ENCODE results near the gene GJE1. TPM values are rescaled to one million over a fixed set of nuclear protein-coding genes. Genes with fewer than 3 reads are reported as not detected.

GJE1 gene
- total RNA-seq, 1 experiment from 2014 or later: not detected

DNA sequence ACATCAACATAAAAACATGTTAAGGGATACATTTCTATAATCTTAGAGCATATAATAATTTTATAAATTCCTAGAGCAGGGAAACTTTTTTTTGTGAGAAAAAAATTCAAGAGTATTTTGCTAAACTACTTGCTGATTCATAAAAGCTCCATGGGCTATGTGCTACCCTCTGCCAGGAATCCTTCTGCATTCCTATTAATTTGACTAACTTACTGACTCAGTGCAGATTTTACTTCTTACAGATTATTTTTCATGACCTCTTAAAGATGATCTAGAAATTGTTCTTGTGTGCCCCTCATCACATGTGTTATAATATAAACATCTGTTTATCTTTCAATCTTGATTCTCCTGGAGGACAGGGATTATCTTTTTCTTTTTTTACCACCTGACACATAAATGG is 20.0 kb downstream of the GJE1 start:
- DNase-seq: no peak
- peaks cover 12% of the 10 kb centered on the region; the same call in 1 of the 2 replicates for H3F3A ChIP-seq (ENCODE audit: insufficient read depth, low read depth)
- no peaks in the 10 kb centered on the region for H3K36me3 ChIP-seq (ENCODE audit: low read depth)
- no peaks in the 10 kb centered on the region for H3K27me3 ChIP-seq (ENCODE audit: insufficient read depth, low read depth)
- TF ChIP-seq, protein P1, sequence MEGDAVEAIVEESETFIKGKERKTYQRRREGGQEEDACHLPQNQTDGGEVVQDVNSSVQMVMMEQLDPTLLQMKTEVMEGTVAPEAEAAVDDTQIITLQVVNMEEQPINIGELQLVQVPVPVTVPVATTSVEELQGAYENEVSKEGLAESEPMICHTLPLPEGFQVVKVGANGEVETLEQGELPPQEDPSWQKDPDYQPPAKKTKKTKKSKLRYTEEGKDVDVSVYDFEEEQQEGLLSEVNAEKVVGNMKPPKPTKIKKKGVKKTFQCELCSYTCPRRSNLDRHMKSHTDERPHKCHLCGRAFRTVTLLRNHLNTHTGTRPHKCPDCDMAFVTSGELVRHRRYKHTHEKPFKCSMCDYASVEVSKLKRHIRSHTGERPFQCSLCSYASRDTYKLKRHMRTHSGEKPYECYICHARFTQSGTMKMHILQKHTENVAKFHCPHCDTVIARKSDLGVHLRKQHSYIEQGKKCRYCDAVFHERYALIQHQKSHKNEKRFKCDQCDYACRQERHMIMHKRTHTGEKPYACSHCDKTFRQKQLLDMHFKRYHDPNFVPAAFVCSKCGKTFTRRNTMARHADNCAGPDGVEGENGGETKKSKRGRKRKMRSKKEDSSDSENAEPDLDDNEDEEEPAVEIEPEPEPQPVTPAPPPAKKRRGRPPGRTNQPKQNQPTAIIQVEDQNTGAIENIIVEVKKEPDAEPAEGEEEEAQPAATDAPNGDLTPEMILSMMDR (conservative IDR thresholded peaks at IDR 0.05): no peak
- no peak for TF ChIP-seq EZH2 (IDR thresholded peaks at IDR 0.05; ENCODE audit: low read depth)
- POLR2A ChIA-PET (ENCODE audit: unreplicated experiment): no interaction called here
- BruUV-seq (replicated peaks): no TSS peak
- H3K4me2 ChIP-seq: no peak overlapping the region
- H3K9me3 ChIP-seq (ENCODE audit: insufficient read depth, low read depth): no peaks in the 10 kb centered on the region
- CTCF ChIA-PET: no interaction called here
- H3K4me3 ChIP-seq: no peak overlapping the region
- peaks cover 99% of the 10 kb centered on the region for H3K79me2 ChIP-seq (ENCODE audit: low read depth)
- H4K20me1 ChIP-seq (ENCODE audit: insufficient read depth): peaks cover 29% of the 10 kb centered on the region
- H2AFZ ChIP-seq: no peak overlapping the region
- intact Hi-C loops (cut with micrococcal nuclease; ENCODE audit: unreplicated experiment): no loop called here
- H3K9me2 ChIP-seq (ENCODE audit: insufficient read depth): no peaks in the 10 kb centered on the region
- H3K4me1 ChIP-seq (replicated peaks; ENCODE audit: insufficient read depth): peaks cover 10% of the 10 kb centered on the region; the same call in 1 of the 2 replicates
- no peak overlapping the region for H3K27ac ChIP-seq

DNA sequence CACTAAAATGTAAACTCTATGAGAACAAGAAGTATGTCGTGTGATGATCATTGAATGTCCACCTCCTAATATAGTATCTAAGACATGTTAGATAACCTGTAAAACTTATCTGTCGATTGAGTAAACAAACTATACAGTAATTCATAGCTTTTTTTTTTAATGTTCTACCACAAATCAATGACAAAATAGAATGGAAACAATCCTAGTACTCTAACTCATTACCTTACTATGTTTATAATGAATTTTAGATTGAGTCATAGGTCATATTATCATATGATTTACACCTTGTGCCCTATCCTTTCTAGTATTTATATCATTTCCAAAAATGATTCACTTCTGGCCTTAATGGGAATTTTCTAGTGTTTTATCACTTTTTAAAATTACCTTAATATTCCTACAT is 20.5 kb downstream of the GJE1 start:
- H3K4me2 ChIP-seq: no peak overlapping the region
- ChIA-PET CTCF (no interaction called here), POLR2A (ENCODE audit: unreplicated experiment) (no interaction called here)
- H4K20me1 ChIP-seq (ENCODE audit: insufficient read depth): peaks cover 29% of the 10 kb centered on the region
- H3K9me3 ChIP-seq (ENCODE audit: insufficient read depth, low read depth): no peaks in the 10 kb centered on the region
- peaks cover 99% of the 10 kb centered on the region for H3K79me2 ChIP-seq (ENCODE audit: low read depth)
- no TSS peak for BruUV-seq (replicated peaks)
- intact Hi-C loops (cut with micrococcal nuclease; ENCODE audit: unreplicated experiment): no loop called here
- H3K27ac ChIP-seq: no peak overlapping the region
- peaks cover 6% of the 10 kb centered on the region; the same call in 1 of the 2 replicates for H3K4me1 ChIP-seq (replicated peaks; ENCODE audit: insufficient read depth)
- H3K9me2 ChIP-seq (ENCODE audit: insufficient read depth): no peaks in the 10 kb centered on the region
- peaks cover 12% of the 10 kb centered on the region; the same call in 1 of the 2 replicates for H3F3A ChIP-seq (ENCODE audit: insufficient read depth, low read depth)
- TF ChIP-seq EZH2 (IDR thresholded peaks at IDR 0.05; ENCODE audit: low read depth): no peak
- TF ChIP-seq, protein P1 (conservative IDR thresholded peaks at IDR 0.05): no peak
- DNase-seq: no peak
- no peak overlapping the region for H2AFZ ChIP-seq
- no peaks in the 10 kb centered on the region for H3K36me3 ChIP-seq (ENCODE audit: low read depth)
- no peaks in the 10 kb centered on the region for H3K27me3 ChIP-seq (ENCODE audit: insufficient read depth, low read depth)
- H3K4me3 ChIP-seq: no peak overlapping the region

DNA sequence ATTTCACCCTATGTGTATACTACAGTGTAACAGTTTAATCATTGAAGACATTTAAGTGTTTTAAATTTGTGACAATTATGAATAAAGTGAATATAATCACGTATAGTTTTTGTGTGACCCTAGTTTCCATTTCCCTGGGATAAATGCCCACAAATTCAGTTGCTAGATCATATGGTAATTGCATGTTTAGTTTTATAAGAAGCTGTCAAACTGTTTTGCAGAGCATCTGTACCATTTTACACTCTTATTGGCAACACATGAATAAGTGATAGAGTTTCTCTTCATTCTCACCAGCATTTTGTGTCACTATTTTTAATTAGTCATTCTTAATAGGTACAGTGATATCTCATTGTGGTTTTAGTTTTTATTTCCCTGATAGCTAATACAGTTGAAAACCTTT is 21.6 kb downstream of the GJE1 start:
- H3K4me3 ChIP-seq: no peak overlapping the region
- intact Hi-C loops (cut with micrococcal nuclease; ENCODE audit: unreplicated experiment): no loop called here
- TF ChIP-seq EZH2 (IDR thresholded peaks at IDR 0.05; ENCODE audit: low read depth): no peak
- no peak overlapping the region for H2AFZ ChIP-seq
- H3K79me2 ChIP-seq (ENCODE audit: low read depth): peaks cover 92% of the 10 kb centered on the region
- no peaks in the 10 kb centered on the region for H3K9me3 ChIP-seq (ENCODE audit: insufficient read depth, low read depth)
- no TSS peak for BruUV-seq (replicated peaks)
- no peak overlapping the region for H3K4me2 ChIP-seq
- no peak overlapping the region for H3K27ac ChIP-seq
- H3F3A ChIP-seq (ENCODE audit: insufficient read depth, low read depth): peaks cover 12% of the 10 kb centered on the region; the same call in 1 of the 2 replicates
- H3K9me2 ChIP-seq (ENCODE audit: insufficient read depth): no peaks in the 10 kb centered on the region
- peaks cover 29% of the 10 kb centered on the region for H4K20me1 ChIP-seq (ENCODE audit: insufficient read depth)
- no peaks in the 10 kb centered on the region for H3K36me3 ChIP-seq (ENCODE audit: low read depth)
- POLR2A ChIA-PET (ENCODE audit: unreplicated experiment): no interaction called here
- no peaks in the 10 kb centered on the region for H3K4me1 ChIP-seq (replicated peaks; ENCODE audit: insufficient read depth)
- no peak for DNase-seq
- CTCF ChIA-PET: no interaction called here
- no peaks in the 10 kb centered on the region for H3K27me3 ChIP-seq (ENCODE audit: insufficient read depth, low read depth)

DNA sequence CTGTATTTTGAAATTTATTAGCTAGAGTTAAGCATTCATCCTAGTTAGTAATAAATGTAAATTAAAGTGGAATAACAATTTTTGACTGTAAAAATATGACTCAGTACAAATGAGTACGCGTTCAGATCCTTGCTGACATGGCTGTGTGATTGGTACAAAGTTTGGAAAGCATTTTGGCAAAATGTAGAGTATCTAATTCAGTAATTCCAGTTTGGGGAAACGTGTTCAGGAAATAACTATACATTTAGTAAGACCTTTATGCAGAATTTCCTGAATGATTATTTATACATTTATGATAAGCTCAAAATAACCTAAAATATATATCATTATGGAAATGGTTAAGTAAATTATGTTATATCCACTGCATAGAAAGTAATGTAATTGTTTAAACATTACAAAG is 22.4 kb downstream of the GJE1 start:
- TF ChIP-seq, protein P1 (conservative IDR thresholded peaks at IDR 0.05): no peak
- TF ChIP-seq EZH2 (IDR thresholded peaks at IDR 0.05; ENCODE audit: low read depth): no peak
- Histone ChIP-seq H2AFZ (no peak overlapping the region), H4K20me1 (ENCODE audit: insufficient read depth) (peaks cover 32% of the 10 kb centered on the region), H3K4me3 (no peak overlapping the region), H3K9me3 (ENCODE audit: insufficient read depth, low read depth) (no peaks in the 10 kb centered on the region), H3K79me2 (ENCODE audit: low read depth) (peaks cover 91% of the 10 kb centered on the region), H3K36me3 (ENCODE audit: low read depth) (no peaks in the 10 kb centered on the region), H3K27me3 (ENCODE audit: insufficient read depth, low read depth) (no peaks in the 10 kb centered on the region), H3K4me1 (replicated peaks; ENCODE audit: insufficient read depth) (no peaks in the 10 kb centered on the region), H3F3A (ENCODE audit: insufficient read depth, low read depth) (peaks cover 12% of the 10 kb centered on the region; the same call in 1 of the 2 replicates), H3K27ac (no peak overlapping the region), H3K4me2 (no peak overlapping the region), H3K9me2 (ENCODE audit: insufficient read depth) (no peaks in the 10 kb centered on the region)
- DNase-seq: no peak
- ChIA-PET CTCF (interaction anchor here (0.9 kb wide), 1 partner anchor 232 kb away, joined by 3 read pairs; no protein-coding TSS in a partner anchor), POLR2A (ENCODE audit: unreplicated experiment) (interaction anchor here (0.7 kb wide), 1 partner anchor 1274 kb away, joined by 5 read pairs; no protein-coding TSS in a partner anchor)
- intact Hi-C loops (cut with micrococcal nuclease; ENCODE audit: unreplicated experiment): no loop called here
- BruUV-seq (replicated peaks): no TSS peak
